Lung (tissue), 12 donors: ENCODE measurements around the gene EPB41L2. TPM values are rescaled to one million over a fixed set of nuclear protein-coding genes. Genes with fewer than 3 reads are reported as not detected.

Source experiments
- ATAC-seq: fragments of 200-7000 bp; cut with Tn5 transposase; one replicate; pipeline ENCODE4 v1.9.1; 2020; ENCODE audit warnings: moderate number of reproducible peaks; ENCODE audit not compliant: insufficient read depth, low FRiP score
- DNase-seq, 3 donors: peaks; one replicate each; pipeline ENCODE4 v3.0.0-alpha.2; 2013 to 2017
- H3K27ac ChIP-seq, 2 donors: one replicate each; pipeline ENCODE4 v1.5.1; 2013; ENCODE audit warnings: mild to moderate bottlenecking in 2 of 2, moderate library complexity in 2 of 2, control low read depth in 1 of 2, inconsistent platforms in 1 of 2, low read depth in 1 of 2, low read length in 1 of 2
- H3K27me3 ChIP-seq, 3 donors: one replicate each; pipeline ENCODE4 v1.5.1; 2013; ENCODE audit warnings: low read length in 2 of 3; ENCODE audit not compliant: control insufficient read depth in 3 of 3, insufficient read depth in 3 of 3
- H3K36me3 ChIP-seq, 4 donors: one replicate each; pipeline ENCODE4 v1.5.1; 2013; ENCODE audit warnings: low read length in 4 of 4, mild to moderate bottlenecking in 1 of 4, moderate library complexity in 1 of 4; ENCODE audit not compliant: control insufficient read depth in 4 of 4, insufficient read depth in 4 of 4
- H3K4me1 ChIP-seq, 5 donors: one replicate each; pipeline ENCODE4 v1.5.1; 2013; ENCODE audit warnings: low read length in 5 of 5, mild to moderate bottlenecking in 2 of 5, moderate library complexity in 1 of 5; ENCODE audit not compliant: control insufficient read depth in 5 of 5, insufficient read depth in 5 of 5
- H3K4me3 ChIP-seq: one replicate; pipeline ENCODE4 v1.5.1; 2013; ENCODE audit warnings: mild to moderate bottlenecking, control low read depth, moderate library complexity
- H3K9ac ChIP-seq, 2 donors: one replicate each; pipeline ENCODE4 v1.5.1; 2013; ENCODE audit warnings: low read length in 2 of 2, control low read depth in 1 of 2; ENCODE audit not compliant: insufficient read depth in 1 of 2
- H3K9me3 ChIP-seq, 4 donors: one replicate each; pipeline ENCODE4 v1.5.1; 2013; ENCODE audit warnings: low read length in 3 of 4, mild to moderate bottlenecking in 1 of 4, moderate library complexity in 1 of 4; ENCODE audit not compliant: control insufficient read depth in 4 of 4, insufficient read depth in 3 of 4
- WGBS, 2 donors: extraction: QIAGEN DNeasy Blood & Tissue Kit; methylation state at CpG; one replicate each; pipeline ENCODE4 v1.1.7; 2013; 5-methylcytosine and 5-hydroxymethylcytosine counted together
- polyA plus RNA-seq, 2 donors: library from polyadenylated mRNA; stranded (reverse); fragments of 200-250 nt; gene quantifications; one replicate each; pipeline ENCODE4 v1.2.1, GENCODE V29; 2013
- total RNA-seq, 2 donors: library from RNA; depleted of rRNA in 1 of 2; stranded (reverse); fragments of >200 nt in 1 of 2; gene quantifications; one replicate each; pipeline ENCODE4 v1.2.1, GENCODE V29; 2014 to 2021
- TF ChIP-seq, protein P1 (sequence below): IDR thresholded peaks from 2 replicates; pipeline ENCODE4 v1.5.1; 2012; ENCODE audit warnings: mild to moderate bottlenecking; ENCODE audit errors: control extremely low read depth, extremely low read depth
- donor health status: control.
- donor health status: control.
- donor health status: Bipolar disorder and iron deficiency.
- donor health status: healthy.
- donor health status: DM: yes; HTN: yes; CAD: no.

Gene EPB41L2
- total and polyA plus RNA-seq, 4 donors, result 21.9 to 265 (median 52.7) TPM

DNA sequence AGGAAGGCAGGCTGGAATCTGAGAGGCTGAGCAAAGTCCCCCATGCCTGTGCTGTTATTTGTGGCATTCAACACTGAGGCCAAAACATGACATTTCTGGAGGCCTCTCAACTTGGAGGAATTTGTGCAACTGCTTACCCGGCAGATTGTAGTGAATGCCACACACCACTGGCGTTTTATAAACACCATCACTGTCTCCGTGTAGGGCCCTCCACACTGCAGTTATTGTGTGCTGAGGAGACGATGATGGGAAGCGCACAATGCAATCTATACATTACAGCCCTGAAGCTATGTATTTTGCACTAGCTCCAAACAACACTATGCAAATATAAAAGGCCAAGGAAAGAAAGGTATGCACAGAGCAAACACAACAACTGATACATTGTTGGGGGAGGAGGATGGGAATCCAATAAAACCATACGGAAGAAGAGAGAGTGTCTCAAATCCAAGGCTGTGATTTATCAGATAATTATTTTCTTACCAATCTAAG, 129.3 kb downstream of the EPB41L2 start:
- no peak for ATAC-seq
- no peak overlapping the region for H3K4me3 ChIP-seq
- DNase-seq, result peak; percentile 74 to 87 (median 86)
- TF ChIP-seq, protein P1, sequence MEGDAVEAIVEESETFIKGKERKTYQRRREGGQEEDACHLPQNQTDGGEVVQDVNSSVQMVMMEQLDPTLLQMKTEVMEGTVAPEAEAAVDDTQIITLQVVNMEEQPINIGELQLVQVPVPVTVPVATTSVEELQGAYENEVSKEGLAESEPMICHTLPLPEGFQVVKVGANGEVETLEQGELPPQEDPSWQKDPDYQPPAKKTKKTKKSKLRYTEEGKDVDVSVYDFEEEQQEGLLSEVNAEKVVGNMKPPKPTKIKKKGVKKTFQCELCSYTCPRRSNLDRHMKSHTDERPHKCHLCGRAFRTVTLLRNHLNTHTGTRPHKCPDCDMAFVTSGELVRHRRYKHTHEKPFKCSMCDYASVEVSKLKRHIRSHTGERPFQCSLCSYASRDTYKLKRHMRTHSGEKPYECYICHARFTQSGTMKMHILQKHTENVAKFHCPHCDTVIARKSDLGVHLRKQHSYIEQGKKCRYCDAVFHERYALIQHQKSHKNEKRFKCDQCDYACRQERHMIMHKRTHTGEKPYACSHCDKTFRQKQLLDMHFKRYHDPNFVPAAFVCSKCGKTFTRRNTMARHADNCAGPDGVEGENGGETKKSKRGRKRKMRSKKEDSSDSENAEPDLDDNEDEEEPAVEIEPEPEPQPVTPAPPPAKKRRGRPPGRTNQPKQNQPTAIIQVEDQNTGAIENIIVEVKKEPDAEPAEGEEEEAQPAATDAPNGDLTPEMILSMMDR, result no peak
- H3K4me1 ChIP-seq, result peaks cover 2 to 51% (median 20%) of the 10 kb centered on the region in 5 donors
- H3K9ac ChIP-seq, result peak overlapping the region in 1 of 2 donors; percentile 32
- 71 to 84% methylated on average over 6 of the region's 6 CpGs for WGBS, 2 donors
- no peak overlapping the region for H3K27ac ChIP-seq
- peaks cover 0 to 4% (median 0%) of the 10 kb centered on the region in 4 donors for H3K36me3 ChIP-seq
- H3K9me3 ChIP-seq, result no peaks in the 10 kb centered on the region
- no peaks in the 10 kb centered on the region for H3K27me3 ChIP-seq

DNA sequence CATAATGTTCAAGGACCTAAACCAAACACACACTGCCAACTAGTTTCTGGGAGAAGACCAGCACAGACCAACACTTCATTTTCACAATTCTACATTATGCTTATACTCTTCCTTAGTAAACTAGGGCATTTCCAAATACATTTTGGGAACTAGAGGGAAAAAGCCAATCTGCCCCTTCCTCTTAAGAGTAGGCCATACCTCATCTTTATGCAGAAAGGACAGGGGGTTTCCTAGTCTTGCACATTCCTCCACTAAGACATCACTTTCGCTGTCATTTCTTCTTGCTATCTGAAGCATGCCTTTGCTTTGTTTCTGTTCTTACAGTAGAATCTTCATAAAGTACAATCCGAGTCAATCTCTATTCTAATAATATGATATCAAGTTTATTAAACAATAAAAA, 130.1 kb downstream of the EPB41L2 start:
- DNase-seq, result no peak
- Histone ChIP-seq H3K36me3 (peaks cover 0 to 4% (median 0%) of the 10 kb centered on the region in 4 donors), H3K27me3 (no peaks in the 10 kb centered on the region), H3K4me1 (peaks cover 2 to 55% (median 22%) of the 10 kb centered on the region in 5 donors), H3K27ac (no peak overlapping the region), H3K4me3 (no peak overlapping the region), H3K9ac (no peak overlapping the region), H3K9me3 (no peaks in the 10 kb centered on the region)
- TF ChIP-seq, protein P1, result no peak
- 90 to 94% methylated on average over 2 of the region's 2 CpGs for WGBS, 2 donors
- ATAC-seq, result no peak

DNA sequence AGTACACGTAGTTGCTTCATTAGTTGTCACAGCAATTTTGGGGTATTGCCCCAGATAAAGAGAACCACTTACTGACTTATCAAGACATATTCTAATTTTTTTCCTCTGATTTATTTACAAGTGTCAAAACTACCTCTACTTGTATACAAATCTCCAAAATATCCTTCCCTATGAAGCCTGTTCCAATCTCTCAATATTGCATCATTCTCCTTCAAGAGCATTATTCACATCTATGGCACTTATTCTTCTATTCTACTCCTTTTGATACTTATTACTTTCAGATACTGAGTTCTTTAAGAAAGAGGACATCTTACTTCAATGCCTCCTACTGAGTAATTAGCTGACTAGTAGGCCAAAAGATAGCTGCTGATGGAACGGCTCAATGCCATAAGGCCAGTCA, 130.6 kb downstream of the EPB41L2 start:
- Histone ChIP-seq H3K27me3 (no peaks in the 10 kb centered on the region), H3K36me3 (peaks cover 0 to 4% (median 0%) of the 10 kb centered on the region in 4 donors), H3K9me3 (no peaks in the 10 kb centered on the region), H3K9ac (no peak overlapping the region), H3K4me3 (no peak overlapping the region), H3K4me1 (peaks cover 2 to 55% (median 22%) of the 10 kb centered on the region in 5 donors), H3K27ac (no peak overlapping the region)
- TF ChIP-seq, protein P1, result no peak
- 85 to 94% methylated on average over 2 of the region's 2 CpGs for WGBS, 2 donors
- peak in 1 of 3 donors; percentile 18 for DNase-seq
- no peak for ATAC-seq

DNA sequence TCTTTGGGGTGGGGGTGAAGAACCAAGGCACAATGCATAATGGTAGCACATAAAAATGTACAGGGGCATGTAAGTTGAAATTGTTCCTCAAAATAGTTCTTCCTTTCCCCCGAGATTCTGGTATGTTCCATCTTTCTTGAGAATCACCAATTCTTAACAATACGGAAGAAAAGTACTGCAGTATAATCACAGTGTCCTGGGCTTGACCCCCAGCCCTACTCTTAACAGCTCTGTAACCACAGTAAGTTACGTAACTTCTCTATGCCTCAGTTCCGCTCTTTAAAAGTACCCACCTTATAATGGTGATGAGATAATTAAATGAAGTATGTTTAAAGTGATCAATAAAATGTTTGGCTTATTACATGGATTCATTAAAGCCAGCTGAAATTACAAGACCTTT, 131.4 kb downstream of the EPB41L2 start:
- H3K36me3 ChIP-seq, result peaks cover 0 to 2% (median 0%) of the 10 kb centered on the region in 4 donors
- 69 to 87% methylated on average over 4 of the region's 4 CpGs for WGBS, 2 donors
- TF ChIP-seq, protein P1, result no peak
- H3K27ac ChIP-seq, result no peak overlapping the region
- no peaks in the 10 kb centered on the region for H3K9me3 ChIP-seq
- no peaks in the 10 kb centered on the region for H3K27me3 ChIP-seq
- no peak overlapping the region for H3K9ac ChIP-seq
- H3K4me1 ChIP-seq, result peaks cover 2 to 53% (median 22%) of the 10 kb centered on the region in 5 donors
- DNase-seq (no peak), ATAC-seq (no peak)
- H3K4me3 ChIP-seq, result no peak overlapping the region
